Subcutaneous adipose tissue (tissue), 4 donors: Measurements from ENCODE around the gene LLGL2. TPM values are rescaled to one million over a fixed set of nuclear protein-coding genes. Genes with fewer than 3 reads are reported as not detected.

Experiments
- total RNA-seq, 4 donors: library from RNA; depleted of rRNA; stranded (reverse); fragments of >200 nt; gene quantifications; one replicate each; pipeline ENCODE4 v1.1.0, GENCODE V29; 2016
- TF ChIP-seq, protein P1 (sequence below): fragments of 450-650 bp; IDR thresholded peaks from one replicate; pipeline ENCODE4 v1.5.1; 2016; ENCODE audit warnings: low read depth, mild to moderate bottlenecking, control low read depth, antibody characterized with exemption, moderate library complexity

The LLGL2 gene
- total RNA-seq, 4 donors from 2014 or later = 2.0 to 7.3 (median 3.5) TPM

DNA sequence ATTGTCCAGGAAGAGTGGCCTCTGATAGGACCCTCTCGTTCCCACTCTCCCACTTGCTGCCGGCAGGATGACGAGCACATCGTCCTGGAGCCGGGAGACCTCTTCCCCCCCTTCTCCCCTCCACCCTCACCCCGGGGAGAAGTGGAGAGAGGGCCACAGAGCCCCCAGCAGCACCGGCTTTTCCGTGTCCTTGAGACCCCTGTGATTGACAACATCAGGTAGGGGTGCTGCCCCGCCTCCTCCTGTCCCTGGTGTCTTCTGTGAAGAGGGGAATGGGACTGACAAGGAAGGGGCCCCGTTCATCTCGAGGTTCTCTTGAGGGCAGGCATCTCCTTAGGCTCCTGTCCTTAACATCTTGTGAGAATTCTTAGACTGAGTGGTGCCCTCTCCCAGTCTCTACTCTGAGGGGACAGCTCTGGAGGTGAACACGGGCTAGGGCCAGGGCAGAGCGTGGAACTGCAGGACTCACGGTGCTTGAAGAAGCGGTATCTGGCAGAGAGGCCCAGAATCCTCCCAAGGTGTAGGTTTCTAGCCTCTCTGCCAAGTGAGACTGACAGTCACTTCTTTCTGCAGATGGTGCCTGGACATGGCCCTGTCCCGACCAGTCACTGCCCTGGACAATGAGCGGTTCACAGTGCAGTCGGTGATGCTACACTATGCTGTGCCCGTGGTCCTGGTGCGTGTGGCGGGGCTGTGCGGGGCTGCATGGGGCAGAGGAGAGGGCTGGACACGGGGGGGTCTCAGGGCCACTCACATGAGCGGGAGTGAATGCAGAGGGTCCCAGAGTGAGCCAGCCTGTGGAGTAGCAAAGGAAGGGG lies 36.6 kb upstream of the LLGL2 start:
- TF ChIP-seq, protein P1, sequence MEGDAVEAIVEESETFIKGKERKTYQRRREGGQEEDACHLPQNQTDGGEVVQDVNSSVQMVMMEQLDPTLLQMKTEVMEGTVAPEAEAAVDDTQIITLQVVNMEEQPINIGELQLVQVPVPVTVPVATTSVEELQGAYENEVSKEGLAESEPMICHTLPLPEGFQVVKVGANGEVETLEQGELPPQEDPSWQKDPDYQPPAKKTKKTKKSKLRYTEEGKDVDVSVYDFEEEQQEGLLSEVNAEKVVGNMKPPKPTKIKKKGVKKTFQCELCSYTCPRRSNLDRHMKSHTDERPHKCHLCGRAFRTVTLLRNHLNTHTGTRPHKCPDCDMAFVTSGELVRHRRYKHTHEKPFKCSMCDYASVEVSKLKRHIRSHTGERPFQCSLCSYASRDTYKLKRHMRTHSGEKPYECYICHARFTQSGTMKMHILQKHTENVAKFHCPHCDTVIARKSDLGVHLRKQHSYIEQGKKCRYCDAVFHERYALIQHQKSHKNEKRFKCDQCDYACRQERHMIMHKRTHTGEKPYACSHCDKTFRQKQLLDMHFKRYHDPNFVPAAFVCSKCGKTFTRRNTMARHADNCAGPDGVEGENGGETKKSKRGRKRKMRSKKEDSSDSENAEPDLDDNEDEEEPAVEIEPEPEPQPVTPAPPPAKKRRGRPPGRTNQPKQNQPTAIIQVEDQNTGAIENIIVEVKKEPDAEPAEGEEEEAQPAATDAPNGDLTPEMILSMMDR = no peak

DNA sequence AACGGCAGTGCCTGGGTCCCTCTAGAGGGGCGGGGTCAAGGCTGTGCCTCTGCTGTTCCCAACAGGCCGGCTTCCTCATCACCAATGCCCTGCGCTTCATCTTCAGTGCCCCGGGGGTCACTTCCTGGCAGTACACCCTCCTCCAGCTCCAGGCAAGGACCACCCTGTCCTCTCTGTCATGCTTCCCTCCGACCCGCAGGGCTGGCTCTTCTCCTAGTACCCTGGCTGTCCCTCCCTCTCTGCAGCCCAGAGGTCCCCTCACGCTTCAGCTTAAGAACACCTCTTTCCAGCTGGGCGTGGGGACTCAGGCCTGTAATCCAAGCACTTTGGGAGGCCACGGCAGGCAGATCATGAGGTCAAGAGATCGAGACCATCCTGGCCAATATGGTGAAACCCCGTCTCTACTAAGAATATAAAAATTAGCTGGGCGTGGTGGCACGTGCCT lies 36.0 kb upstream of the LLGL2 start:
- TF ChIP-seq, protein P1 = no peak

DNA sequence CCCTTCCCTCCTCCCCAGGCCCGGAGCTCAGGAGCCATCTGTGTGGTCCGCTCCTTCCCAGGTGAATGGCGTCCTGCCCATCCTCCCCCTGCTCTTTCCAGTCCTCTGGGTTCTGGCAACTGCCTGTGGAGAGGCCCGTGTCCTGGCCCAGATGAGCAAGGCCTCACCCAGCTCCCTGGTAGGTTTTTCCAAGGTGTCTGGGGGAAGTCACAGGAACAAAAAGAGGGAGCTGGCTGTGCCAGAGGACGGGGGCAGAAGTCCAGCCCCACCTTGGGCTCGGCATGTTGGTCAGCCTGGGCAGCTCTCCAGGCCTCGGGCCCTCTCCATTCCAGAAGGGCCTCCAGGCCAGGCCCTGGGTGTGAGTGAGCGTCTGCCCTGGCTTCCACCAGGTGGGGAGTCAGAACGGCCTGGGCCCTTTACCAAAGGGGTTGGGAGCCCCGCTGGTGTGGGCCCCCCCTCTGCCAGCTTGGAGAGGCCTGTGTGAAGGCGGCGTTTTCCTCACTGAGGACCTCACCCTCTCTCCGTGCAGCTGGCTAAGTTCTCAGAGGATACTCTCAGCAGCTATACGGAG lies 35.2 kb upstream of the LLGL2 start:
- TF ChIP-seq, protein P1 = no peak

DNA sequence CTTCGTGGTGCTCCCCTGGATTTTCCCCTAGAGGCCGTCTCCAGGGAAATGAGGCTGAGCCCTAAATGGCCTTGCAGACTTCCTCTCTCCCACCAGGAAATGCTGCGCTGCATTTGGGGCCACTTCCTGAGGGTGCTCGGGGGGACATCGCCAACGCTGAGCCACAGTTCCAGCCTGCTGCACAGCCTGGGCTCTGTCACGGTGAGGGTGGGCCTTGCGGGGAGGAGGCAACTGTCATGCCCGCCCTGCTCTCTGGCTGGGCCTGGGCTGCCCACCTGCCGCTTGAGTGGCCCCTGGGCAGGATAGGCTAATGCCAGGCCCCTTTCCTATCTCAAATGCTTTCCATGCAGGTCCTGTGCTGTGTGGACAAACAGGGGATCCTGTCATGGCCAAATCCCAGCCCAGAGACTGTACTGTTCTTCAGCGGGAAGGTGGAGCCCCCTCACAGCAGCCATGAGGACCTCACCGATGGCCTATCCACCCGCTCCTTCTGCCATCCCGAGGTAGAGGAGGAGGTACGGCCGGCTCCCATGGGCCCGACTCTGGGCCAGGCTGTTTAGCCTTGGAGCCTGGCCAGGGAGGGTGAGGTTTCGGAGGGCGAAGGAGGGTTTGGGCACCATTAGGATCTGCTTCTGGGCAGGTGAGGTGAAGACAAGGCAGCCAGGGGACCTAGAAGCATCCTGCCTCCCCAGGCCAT lies 34.4 kb upstream of the LLGL2 start:
- TF ChIP-seq, protein P1 = no peak

DNA sequence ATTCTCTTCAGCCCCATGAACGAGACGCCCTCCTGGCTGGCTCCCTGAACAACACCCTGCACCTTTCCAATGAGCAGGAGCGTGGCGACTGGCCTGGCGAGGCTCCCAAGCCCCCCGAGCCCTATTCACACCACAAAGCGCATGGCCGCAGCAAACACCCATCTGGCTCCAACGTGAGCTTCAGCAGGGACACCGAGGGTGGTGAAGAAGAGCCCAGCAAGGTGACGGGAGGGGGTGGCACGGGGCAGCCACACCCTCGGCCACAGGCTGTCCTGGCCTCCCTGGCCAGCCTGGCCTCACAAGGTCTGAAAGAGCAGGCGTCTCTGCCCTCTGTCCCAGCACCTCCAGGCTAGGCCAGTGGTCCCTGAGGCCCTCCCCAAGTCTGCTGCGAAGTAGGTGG lies 33.8 kb upstream of the LLGL2 start:
- TF ChIP-seq, protein P1 = no peak

- TF ChIP-seq, protein P1 = no peak
Measured at GRCh38 chr17:75492555-75493168, 32.8 kb upstream of the LLGL2 start.
